Measurements from ENCODE around the gene MYBPC1.
"Not testable (repeated sequence)": the region's sequence is repeated elsewhere in the genome, so short reads cannot be mapped to it uniquely, and the experiment has no call there.

The MYBPC1 gene

DNA sequence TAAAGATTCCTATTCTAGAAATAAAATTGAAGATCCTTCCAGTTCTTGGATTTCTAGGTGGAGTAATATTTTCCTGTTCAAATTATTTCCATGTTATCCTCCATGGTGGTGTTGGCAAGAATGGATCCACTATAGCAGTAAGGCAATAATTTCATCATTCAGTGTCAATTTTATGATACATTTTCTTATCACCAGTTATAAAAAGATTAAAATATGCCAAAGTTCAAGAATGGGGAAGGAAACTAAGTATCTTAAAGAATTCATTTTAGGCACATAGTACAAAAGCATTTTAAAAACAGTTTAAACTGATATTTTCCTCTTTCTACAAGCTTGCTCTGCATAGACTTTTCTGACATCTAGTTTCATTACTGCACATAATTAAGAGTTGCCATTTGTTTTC, 125.3 kb downstream of the MYBPC1 start:
- Histone ChIP-seq H3K36me3 (ENCODE audit: control insufficient read depth, insufficient read depth, low read length) (no peaks in the 10 kb centered on the region), H3K4me3 (ENCODE audit: insufficient read depth, low read depth, low read length, poor library complexity, severe bottlenecking) (no peak overlapping the region), H3K27ac (ENCODE audit: insufficient read depth, low read length, poor library complexity, severe bottlenecking) (no peak overlapping the region), H3K4me1 (ENCODE audit: control insufficient read depth, insufficient read depth, low read length, poor library complexity, severe bottlenecking) (no peaks in the 10 kb centered on the region), H3K9me3 (ENCODE audit: control insufficient read depth, low read length) (no peaks in the 10 kb centered on the region), H3K27me3 (replicated peaks; ENCODE audit: control insufficient read depth, insufficient read depth, low read length, poor library complexity, severe bottlenecking) (no peaks in the 10 kb centered on the region)
- DNase-seq, result no peak

DNA sequence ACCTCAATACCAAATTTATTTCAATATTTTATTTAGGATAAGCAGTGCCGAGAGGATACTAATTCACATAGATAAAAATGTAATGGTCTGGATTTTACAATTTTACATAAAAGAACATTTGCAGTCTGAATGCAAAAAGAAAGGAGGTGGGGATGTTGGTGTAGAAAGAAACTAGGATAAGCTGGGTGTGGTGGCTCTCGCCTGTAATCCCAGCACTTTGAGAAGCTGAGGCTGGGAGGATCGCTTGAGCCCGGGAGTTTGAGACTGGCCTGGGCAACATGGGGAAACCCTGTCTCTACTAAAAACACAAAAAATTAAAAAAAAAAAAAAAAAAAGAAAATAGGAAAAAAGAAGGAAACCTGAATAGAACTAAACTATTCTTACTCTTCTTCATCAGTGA, 127.6 kb downstream of the MYBPC1 start:
- H3K36me3 ChIP-seq (ENCODE audit: control insufficient read depth, insufficient read depth, low read length), result no peaks in the 10 kb centered on the region
- no peak overlapping the region for H3K4me3 ChIP-seq (ENCODE audit: insufficient read depth, low read depth, low read length, poor library complexity, severe bottlenecking)
- no peaks in the 10 kb centered on the region for H3K9me3 ChIP-seq (ENCODE audit: control insufficient read depth, low read length)
- no peak for DNase-seq
- no peaks in the 10 kb centered on the region for H3K27me3 ChIP-seq (replicated peaks; ENCODE audit: control insufficient read depth, insufficient read depth, low read length, poor library complexity, severe bottlenecking)
- no peak overlapping the region for H3K27ac ChIP-seq (ENCODE audit: insufficient read depth, low read length, poor library complexity, severe bottlenecking)
- H3K4me1 ChIP-seq (ENCODE audit: control insufficient read depth, insufficient read depth, low read length, poor library complexity, severe bottlenecking), result no peaks in the 10 kb centered on the region

DNA sequence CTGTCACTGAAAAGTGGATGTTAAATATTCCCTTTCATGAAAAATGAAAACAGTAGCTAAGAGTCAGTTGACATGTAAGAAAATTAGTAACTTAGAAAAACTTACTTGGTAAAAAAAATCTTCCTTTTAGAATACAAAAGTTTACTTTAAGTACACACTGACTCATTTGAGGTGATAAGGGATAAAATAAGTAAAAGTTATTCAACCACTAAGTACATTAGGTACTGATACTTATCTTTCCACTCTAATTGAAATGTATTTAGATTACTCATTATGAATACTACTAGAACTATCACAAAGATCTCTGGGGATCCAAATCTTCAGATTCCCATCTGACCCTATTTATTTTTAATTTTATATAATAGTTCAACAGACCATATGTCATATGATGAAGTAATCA, 132.3 kb downstream of the MYBPC1 start:
- Histone ChIP-seq H3K4me3 (ENCODE audit: insufficient read depth, low read depth, low read length, poor library complexity, severe bottlenecking) (no peak overlapping the region), H3K27ac (ENCODE audit: insufficient read depth, low read length, poor library complexity, severe bottlenecking) (no peak overlapping the region), H3K4me1 (ENCODE audit: control insufficient read depth, insufficient read depth, low read length, poor library complexity, severe bottlenecking) (no peaks in the 10 kb centered on the region), H3K36me3 (ENCODE audit: control insufficient read depth, insufficient read depth, low read length) (no peaks in the 10 kb centered on the region), H3K9me3 (ENCODE audit: control insufficient read depth, low read length) (no peaks in the 10 kb centered on the region), H3K27me3 (replicated peaks; ENCODE audit: control insufficient read depth, insufficient read depth, low read length, poor library complexity, severe bottlenecking) (no peaks in the 10 kb centered on the region)
- no peak for DNase-seq

DNA sequence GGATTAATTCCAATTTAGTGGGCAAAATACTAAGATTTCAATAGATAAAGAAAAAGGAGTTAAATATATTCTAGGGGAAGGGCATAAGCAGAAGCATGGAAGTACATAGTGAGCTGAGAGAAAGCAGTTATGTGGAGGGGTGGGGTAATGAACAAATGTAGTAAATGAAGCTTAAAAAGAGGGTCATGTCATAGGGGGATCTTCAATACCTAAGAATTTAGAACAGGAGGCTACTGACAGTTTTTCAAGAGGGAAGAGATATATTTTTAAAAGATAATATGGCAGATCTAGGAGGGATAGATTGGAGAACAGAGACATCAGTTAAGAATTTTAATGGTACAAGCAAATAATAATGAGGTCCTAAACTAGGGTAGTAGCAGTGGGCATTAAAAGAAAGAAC, 135.1 kb downstream of the MYBPC1 start:
- no peak for DNase-seq
- Histone ChIP-seq H3K4me3 (ENCODE audit: insufficient read depth, low read depth, low read length, poor library complexity, severe bottlenecking) (no peak overlapping the region), H3K27me3 (replicated peaks; ENCODE audit: control insufficient read depth, insufficient read depth, low read length, poor library complexity, severe bottlenecking) (no peaks in the 10 kb centered on the region), H3K36me3 (ENCODE audit: control insufficient read depth, insufficient read depth, low read length) (peaks cover 8% of the 10 kb centered on the region), H3K27ac (ENCODE audit: insufficient read depth, low read length, poor library complexity, severe bottlenecking) (no peak overlapping the region), H3K4me1 (ENCODE audit: control insufficient read depth, insufficient read depth, low read length, poor library complexity, severe bottlenecking) (no peaks in the 10 kb centered on the region), H3K9me3 (ENCODE audit: control insufficient read depth, low read length) (no peaks in the 10 kb centered on the region)

DNA sequence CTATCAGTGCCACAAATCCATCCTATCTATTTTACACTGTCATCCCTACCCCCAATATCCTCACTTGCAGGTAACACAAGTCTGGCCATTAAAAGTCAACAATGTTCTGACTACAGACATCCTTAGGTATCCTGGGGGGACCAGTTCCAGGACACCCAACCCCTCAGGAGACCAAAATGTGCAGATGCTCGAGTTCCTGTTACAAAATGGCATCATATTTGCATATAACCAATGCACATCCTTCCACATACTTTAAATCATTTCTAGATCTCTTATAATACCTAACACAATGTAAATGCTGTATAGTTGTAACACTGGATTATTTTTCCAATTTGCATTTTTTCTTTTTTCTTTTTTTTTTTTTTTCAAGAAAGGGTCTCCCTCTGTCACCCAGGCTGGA, 137.5 kb downstream of the MYBPC1 start:
- Histone ChIP-seq H3K27ac (ENCODE audit: insufficient read depth, low read length, poor library complexity, severe bottlenecking) (no peak overlapping the region), H3K27me3 (replicated peaks; ENCODE audit: control insufficient read depth, insufficient read depth, low read length, poor library complexity, severe bottlenecking) (no peaks in the 10 kb centered on the region), H3K4me1 (ENCODE audit: control insufficient read depth, insufficient read depth, low read length, poor library complexity, severe bottlenecking) (no peaks in the 10 kb centered on the region), H3K9me3 (ENCODE audit: control insufficient read depth, low read length) (no peaks in the 10 kb centered on the region), H3K36me3 (ENCODE audit: control insufficient read depth, insufficient read depth, low read length) (peaks cover 8% of the 10 kb centered on the region), H3K4me3 (ENCODE audit: insufficient read depth, low read depth, low read length, poor library complexity, severe bottlenecking) (no peak overlapping the region)
- DNase-seq, result no peak

DNA sequence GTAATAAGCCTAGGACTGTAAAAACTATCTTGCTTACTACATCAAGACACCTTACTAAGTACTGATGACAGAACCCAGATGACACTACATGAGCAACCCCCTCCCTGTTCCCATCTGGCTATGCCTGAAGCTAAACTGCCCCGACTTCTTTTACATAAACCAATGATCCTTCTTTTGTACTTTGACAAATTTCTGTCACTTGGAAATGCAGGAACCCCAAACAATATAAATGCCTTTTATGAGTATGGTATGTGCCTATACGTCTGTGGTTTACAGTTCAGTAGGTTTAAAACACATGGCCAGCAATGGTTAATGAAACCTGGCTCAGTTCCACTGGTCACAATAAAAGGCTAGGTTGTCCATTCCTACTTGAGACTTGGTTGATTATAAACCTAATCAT, 138.4 kb downstream of the MYBPC1 start:
- H3K36me3 ChIP-seq (ENCODE audit: control insufficient read depth, insufficient read depth, low read length), result peaks cover 8% of the 10 kb centered on the region
- no peak overlapping the region for H3K27ac ChIP-seq (ENCODE audit: insufficient read depth, low read length, poor library complexity, severe bottlenecking)
- H3K9me3 ChIP-seq (ENCODE audit: control insufficient read depth, low read length), result no peaks in the 10 kb centered on the region
- no peak overlapping the region for H3K4me3 ChIP-seq (ENCODE audit: insufficient read depth, low read depth, low read length, poor library complexity, severe bottlenecking)
- H3K4me1 ChIP-seq (ENCODE audit: control insufficient read depth, insufficient read depth, low read length, poor library complexity, severe bottlenecking), result no peaks in the 10 kb centered on the region
- no peak for DNase-seq
- no peaks in the 10 kb centered on the region for H3K27me3 ChIP-seq (replicated peaks; ENCODE audit: control insufficient read depth, insufficient read depth, low read length, poor library complexity, severe bottlenecking)

DNA sequence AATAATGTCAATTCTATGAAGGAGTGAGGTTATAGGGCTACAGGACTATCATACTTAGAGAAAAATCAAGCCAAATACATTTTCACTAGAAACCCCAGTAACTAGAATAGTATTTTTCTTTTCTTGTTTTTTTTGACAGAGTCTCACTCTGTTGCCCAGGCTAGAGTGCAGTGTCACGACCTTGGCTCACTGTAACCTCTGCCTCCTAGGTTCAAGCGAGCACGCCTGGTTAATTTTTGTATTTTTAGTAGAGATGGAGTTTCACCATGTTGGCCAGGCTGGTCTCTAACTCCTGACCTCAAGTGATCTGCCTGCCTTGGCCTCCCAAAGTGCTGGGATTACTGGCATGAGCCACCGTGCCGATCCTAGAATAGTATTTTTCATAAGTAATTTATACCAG, 139.7 kb downstream of the MYBPC1 start:
- H3K27ac ChIP-seq (ENCODE audit: insufficient read depth, low read length, poor library complexity, severe bottlenecking); H3K4me1 ChIP-seq (ENCODE audit: control insufficient read depth, insufficient read depth, low read length, poor library complexity, severe bottlenecking); H3K4me3 ChIP-seq (ENCODE audit: insufficient read depth, low read depth, low read length, poor library complexity, severe bottlenecking); H3K36me3 ChIP-seq (ENCODE audit: control insufficient read depth, insufficient read depth, low read length); DNase-seq; H3K27me3 ChIP-seq (replicated peaks; ENCODE audit: control insufficient read depth, insufficient read depth, low read length, poor library complexity, severe bottlenecking); H3K9me3 ChIP-seq (ENCODE audit: control insufficient read depth, low read length): not testable (repeated sequence)

Data from effector memory CD4-positive, alpha-beta T cell (primary cell).